Ascending aorta (tissue), 2 donors: ENCODE data around the gene ABLIM2. TPM values are rescaled to one million over a fixed set of nuclear protein-coding genes. Genes with fewer than 3 reads are reported as not detected.

Experiments
- DNase-seq, 2 donors: peaks; one replicate each; pipeline ENCODE4 v3.0.0-alpha.2; 2019; ENCODE audit warnings: low spot score in 2 of 2
- H3K27ac ChIP-seq, 2 donors: fragments of 200-600 bp; sonication (generic); one replicate each; pipeline ENCODE4 v1.5.1; 2016 to 2017; ENCODE audit warnings: mild to moderate bottlenecking in 1 of 2
- H3K27me3 ChIP-seq: fragments of 200-600 bp; sonication (generic); one replicate; pipeline ENCODE4 v1.5.1; 2017
- H3K36me3 ChIP-seq, 2 donors: fragments of 200-600 bp; sonication (generic); one replicate each; pipeline ENCODE4 v1.5.1; 2016
- H3K4me1 ChIP-seq, 2 donors: fragments of 200-600 bp; sonication (generic); one replicate each; pipeline ENCODE4 v1.5.1; 2016 to 2017; ENCODE audit warnings: mild to moderate bottlenecking in 1 of 2
- H3K4me3 ChIP-seq, 2 donors: fragments of 200-600 bp; sonication (generic); one replicate each; pipeline ENCODE4 v1.5.1; 2016 to 2017; ENCODE audit warnings: mild to moderate bottlenecking in 1 of 2
- H3K9me3 ChIP-seq, 2 donors: fragments of 200-600 bp; sonication (generic); one replicate each; pipeline ENCODE4 v1.5.1; 2016
- intact Hi-C: fragments of 100-400 bp; cut with DNase I; formaldehyde crosslinking; loops from one replicate; pipeline ENCODE4 v1.15.1; 2023
- total RNA-seq: library from RNA; depleted of rRNA; stranded (reverse); fragments of >200 nt; gene quantifications from one replicate; pipeline ENCODE4 v1.1.0, GENCODE V29; 2016
- TF ChIP-seq, protein P1 (sequence below), 3 experiments: fragments of 200-600 bp in 2 of 3; fragments of 450-650 bp in 1 of 3; sonication (generic) in 2 of 3; IDR thresholded peaks; one replicate each; pipeline ENCODE4 v1.5.1; 2016 to 2019; ENCODE audit warnings: antibody characterized with exemption in 3 of 3, mild to moderate bottlenecking in 1 of 3, moderate library complexity in 1 of 3

Gene ABLIM2
- total RNA-seq, 1 donor from 2014 or later, result 30.8 TPM

DNA sequence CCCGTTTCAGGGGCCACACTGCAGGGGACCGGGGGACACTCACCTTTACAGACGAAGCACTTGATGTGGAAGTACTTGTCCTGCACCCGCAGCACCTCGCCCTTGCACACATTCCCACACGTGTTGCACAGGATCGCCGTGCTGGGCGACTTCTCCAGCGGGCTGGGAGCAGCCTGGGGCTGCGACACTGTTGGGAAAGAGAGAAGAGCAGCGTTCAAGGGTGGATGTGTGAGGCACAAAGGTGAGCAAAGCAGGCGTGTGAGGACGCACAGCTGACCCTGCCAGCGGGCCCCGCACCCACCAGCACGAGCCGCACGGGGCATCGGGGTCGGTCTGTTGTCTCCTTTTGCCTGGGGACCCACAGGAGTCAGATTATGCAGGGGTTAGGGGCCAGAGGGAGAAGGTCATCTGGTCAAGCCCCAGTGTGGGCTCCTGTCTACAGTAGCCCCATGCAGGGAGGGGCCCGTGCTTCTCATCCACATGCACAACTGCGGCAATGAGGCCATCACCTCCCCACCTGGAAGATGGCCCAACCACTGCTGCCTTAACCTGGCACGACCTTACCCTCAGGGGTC, 52.1 kb downstream of the ABLIM2 start:
- H3K36me3 ChIP-seq, result peaks cover 0 to 8% of the 10 kb centered on the region in 2 donors
- no peak for DNase-seq
- H3K27me3 ChIP-seq, result no peaks in the 10 kb centered on the region
- no peak overlapping the region for H3K27ac ChIP-seq
- intact Hi-C loops, result no loop called here
- TF ChIP-seq, protein P1, sequence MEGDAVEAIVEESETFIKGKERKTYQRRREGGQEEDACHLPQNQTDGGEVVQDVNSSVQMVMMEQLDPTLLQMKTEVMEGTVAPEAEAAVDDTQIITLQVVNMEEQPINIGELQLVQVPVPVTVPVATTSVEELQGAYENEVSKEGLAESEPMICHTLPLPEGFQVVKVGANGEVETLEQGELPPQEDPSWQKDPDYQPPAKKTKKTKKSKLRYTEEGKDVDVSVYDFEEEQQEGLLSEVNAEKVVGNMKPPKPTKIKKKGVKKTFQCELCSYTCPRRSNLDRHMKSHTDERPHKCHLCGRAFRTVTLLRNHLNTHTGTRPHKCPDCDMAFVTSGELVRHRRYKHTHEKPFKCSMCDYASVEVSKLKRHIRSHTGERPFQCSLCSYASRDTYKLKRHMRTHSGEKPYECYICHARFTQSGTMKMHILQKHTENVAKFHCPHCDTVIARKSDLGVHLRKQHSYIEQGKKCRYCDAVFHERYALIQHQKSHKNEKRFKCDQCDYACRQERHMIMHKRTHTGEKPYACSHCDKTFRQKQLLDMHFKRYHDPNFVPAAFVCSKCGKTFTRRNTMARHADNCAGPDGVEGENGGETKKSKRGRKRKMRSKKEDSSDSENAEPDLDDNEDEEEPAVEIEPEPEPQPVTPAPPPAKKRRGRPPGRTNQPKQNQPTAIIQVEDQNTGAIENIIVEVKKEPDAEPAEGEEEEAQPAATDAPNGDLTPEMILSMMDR (IDR thresholded peaks at IDR 0.05), result no peak
- H3K4me3 ChIP-seq, result no peak overlapping the region
- no peaks in the 10 kb centered on the region for H3K4me1 ChIP-seq
- no peaks in the 10 kb centered on the region for H3K9me3 ChIP-seq

DNA sequence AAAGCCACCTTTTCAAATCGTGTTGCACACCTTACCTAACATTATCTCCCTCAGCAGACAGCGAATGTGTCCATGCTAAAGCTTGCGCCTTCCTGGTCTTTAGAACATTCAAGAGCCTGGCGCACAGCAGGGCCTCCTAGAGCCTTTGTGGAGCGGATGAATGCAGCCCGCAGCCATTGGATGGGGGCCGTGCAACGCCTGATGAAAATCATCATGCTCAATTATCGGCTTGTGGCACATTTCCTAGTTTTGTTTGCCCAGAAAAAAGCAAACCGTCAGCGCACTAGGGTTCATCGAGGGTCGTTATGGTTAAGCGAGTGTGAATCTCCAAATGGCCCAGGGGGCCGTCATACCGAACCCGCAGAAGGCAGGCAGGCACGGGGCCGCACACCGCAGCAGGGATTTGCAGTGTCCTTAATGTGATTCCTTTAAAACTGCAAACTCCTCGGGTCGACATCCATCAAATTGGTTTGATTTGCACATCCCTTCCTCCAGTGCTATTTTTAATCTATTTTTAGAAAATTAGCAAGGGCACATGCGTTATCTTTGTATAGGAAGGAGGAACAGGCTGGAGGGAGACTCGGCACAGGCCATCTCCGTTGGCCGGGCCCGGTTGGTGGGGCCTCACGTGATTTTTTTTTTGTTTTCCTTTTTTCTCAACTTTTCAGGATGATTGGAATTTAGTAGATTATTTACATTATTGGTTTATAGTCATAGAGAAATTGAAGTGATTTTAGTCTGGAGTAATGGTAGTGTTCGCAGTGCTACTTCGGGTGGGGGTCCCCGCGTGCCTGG, 53.1 kb downstream of the ABLIM2 start:
- no peak overlapping the region for H3K27ac ChIP-seq
- no peaks in the 10 kb centered on the region for H3K9me3 ChIP-seq
- no peaks in the 10 kb centered on the region for H3K27me3 ChIP-seq
- DNase-seq, result no peak
- no peak overlapping the region for H3K4me3 ChIP-seq
- no peaks in the 10 kb centered on the region for H3K4me1 ChIP-seq
- intact Hi-C loops, result no loop called here
- peaks cover 0 to 8% of the 10 kb centered on the region in 2 donors for H3K36me3 ChIP-seq
- TF ChIP-seq, protein P1 (IDR thresholded peaks at IDR 0.05), result no peak

DNA sequence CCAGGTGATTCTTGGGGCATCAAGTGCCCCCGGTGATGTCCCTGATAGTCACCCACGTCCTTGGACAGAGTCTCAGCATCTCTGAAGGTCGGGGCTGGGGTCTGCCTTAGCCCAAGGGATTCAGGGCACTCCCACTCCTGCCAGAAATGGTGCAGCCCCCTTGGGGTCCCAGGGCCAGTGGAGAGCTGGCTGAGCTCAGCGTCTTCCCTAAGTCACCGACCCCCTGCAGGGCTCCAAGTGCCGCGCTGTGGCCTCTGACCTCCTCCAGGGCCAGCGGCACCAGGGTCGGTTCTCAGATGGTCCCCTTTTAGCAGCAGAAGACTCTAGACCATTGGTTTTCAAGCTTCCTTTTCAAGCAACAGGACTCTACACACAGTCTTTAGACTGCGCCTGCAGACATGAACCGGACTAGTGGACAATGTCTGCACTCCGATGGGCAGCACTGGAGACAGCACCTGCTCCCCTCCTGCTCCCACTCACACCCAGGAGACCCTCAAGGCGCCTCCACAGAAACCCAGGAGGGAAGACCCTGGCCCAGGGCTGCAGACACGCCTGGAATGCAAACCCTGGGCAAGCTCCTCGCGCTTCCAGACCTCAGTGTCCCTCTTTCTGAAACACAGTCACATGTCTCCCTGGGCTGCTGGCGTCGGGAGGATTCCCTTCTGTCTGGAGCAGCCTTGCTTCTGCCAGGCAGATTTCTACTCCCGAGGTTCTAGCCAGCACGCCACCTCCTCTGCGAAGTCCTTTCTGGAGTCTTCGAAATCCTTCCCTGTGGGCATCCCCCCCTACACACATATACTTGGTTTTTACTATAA, 53.9 kb downstream of the ABLIM2 start:
- no peak overlapping the region for H3K4me3 ChIP-seq
- TF ChIP-seq, protein P1 (IDR thresholded peaks at IDR 0.05), result no peak
- H3K9me3 ChIP-seq, result no peaks in the 10 kb centered on the region
- no peak overlapping the region for H3K27ac ChIP-seq
- H3K4me1 ChIP-seq, result no peaks in the 10 kb centered on the region
- H3K36me3 ChIP-seq, result peaks cover 0 to 8% of the 10 kb centered on the region in 2 donors
- intact Hi-C loops, result no loop called here
- no peaks in the 10 kb centered on the region for H3K27me3 ChIP-seq
- no peak for DNase-seq

DNA sequence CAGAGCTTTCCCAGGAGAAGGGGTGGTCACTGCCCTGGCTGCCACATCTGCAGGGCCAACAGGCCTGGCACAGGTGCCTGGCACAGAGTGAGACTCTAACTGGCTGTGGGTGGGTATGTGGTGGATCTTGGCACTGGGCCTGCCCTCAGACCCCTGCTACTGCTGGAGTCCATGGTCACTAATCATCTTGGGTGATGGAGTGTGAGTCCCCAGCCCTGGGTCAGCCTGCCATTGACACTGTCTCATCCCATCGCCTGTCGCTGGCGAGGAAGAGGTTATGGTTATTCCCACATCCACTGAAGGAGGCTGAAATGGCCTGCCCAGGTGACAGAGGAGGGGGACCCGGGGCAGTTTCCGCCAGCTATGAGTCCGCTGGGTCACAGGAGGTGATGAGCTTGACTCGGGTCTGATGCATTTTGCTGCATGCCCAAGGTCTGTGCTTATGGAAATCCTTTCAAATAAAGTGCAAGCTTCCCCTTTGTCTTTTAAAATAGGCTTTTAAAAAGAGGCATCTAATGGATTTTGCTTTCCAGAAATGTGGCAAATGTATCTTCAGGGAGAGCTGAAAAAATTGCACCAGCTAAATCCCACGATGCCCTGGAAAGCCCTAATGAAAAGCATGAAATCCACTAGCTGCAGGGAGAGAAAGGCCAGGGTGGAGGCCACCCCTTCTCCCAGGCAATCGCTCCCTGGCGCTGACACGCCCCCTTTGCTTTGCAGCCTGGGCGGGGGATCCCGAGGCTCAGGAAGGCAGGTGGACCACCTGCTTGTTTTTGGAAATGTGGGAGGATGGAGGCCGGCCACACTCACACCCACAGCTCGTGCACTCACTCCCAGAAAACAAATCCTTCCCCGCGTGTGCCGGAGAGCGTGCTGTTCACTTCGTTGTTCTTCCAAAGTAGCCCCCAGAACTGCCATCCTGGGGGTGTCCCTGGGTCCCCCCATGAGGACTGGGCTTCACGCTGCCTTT, 54.9 kb downstream of the ABLIM2 start:
- H3K4me1 ChIP-seq, result no peaks in the 10 kb centered on the region
- intact Hi-C loops, result no loop called here
- no peaks in the 10 kb centered on the region for H3K27me3 ChIP-seq
- TF ChIP-seq, protein P1 (IDR thresholded peaks at IDR 0.05), result no peak
- peaks cover 0 to 8% of the 10 kb centered on the region in 2 donors for H3K36me3 ChIP-seq
- H3K27ac ChIP-seq, result no peak overlapping the region
- no peak overlapping the region for H3K4me3 ChIP-seq
- no peak for DNase-seq
- H3K9me3 ChIP-seq, result no peaks in the 10 kb centered on the region

DNA sequence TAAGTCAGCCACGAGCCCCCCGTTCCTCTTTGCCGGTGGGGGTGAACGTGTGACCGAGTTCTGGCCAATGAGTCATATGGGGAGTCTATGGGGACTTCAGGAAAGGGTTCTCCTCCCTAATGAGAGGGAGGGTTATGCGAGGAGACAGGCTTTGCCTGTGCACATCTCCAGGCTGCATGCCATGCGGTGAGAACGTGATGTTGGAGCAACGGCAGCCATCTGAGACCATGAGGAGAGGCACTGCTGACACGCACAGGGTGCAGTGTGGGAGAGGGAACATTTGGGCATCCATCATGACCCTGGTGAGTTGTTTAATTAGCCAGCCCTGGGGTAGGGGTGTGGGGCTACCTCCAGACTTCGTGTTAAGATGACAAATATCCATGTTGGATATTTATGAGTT, 55.8 kb downstream of the ABLIM2 start:
- intact Hi-C loops, result no loop called here
- no peaks in the 10 kb centered on the region for H3K27me3 ChIP-seq

More for the DNA sequence above, 55.8 kb downstream of the ABLIM2 start:
- H3K27ac ChIP-seq, result no peak overlapping the region
- DNase-seq, result no peak
- TF ChIP-seq, protein P1 (IDR thresholded peaks at IDR 0.05), result no peak
- no peaks in the 10 kb centered on the region for H3K9me3 ChIP-seq
- no peak overlapping the region for H3K4me3 ChIP-seq
- no peaks in the 10 kb centered on the region for H3K4me1 ChIP-seq
- H3K36me3 ChIP-seq, result peaks cover 0 to 8% of the 10 kb centered on the region in 2 donors
